Panc1 (cell line): Measurements from ENCODE around the gene FOXN1. TPM values are rescaled to one million over a fixed set of nuclear protein-coding genes. Genes with fewer than 3 reads are reported as not detected.

Experiments
- ATAC-seq: fragments of 200-7000 bp; cut with Tn5 transposase; 2 replicates; pipeline ENCODE4 v1.9.1; 2020; ENCODE audit warnings: mild to moderate bottlenecking, moderate library complexity
- BruUV-seq: library from RNA; stranded (reverse); fragments of 400-500 nt; replicated peaks from 2 replicates; lab custom pipeline; 2021; lab: Mats Ljungman, UMichigan
- CTCF ChIA-PET: fragments of 300-600 bp; sonication (Branson Sonifier 250); formaldehyde crosslinking; loops from one replicate; lab custom pipeline; 2022; ENCODE audit warnings: antibody characterized with exemption; lab: Charles Lee
- POLR2A ChIA-PET: fragments of 300-600 bp; sonication (Branson Sonifier 250); formaldehyde crosslinking; loops from one replicate; lab custom pipeline; 2022; ENCODE audit warnings: antibody characterized with exemption; lab: Charles Lee
- DNase-seq: peaks from one replicate; pipeline ENCODE4 v3.0.0-alpha.2; 2010; ENCODE audit warnings: low read depth, low spot score
- H3K27ac ChIP-seq: 2 replicates; pipeline ENCODE4 v1.5.1; 2011; ENCODE audit warnings: mild to moderate bottlenecking, low read length, inconsistent platforms
- H3K27me3 ChIP-seq: fragments of 200-500 bp; sonication (Bioruptor generic); 2 replicates; pipeline ENCODE4 v1.6.0; 2014; ENCODE audit warnings: low read length, inconsistent platforms; ENCODE audit not compliant: control insufficient read depth, insufficient read depth
- H3K36me3 ChIP-seq: fragments of 200-500 bp; sonication (Bioruptor generic); 2 replicates; pipeline ENCODE4 v1.5.1; 2014; ENCODE audit warnings: inconsistent platforms, mild to moderate bottlenecking, low read length, moderate library complexity; ENCODE audit not compliant: control insufficient read depth, insufficient read depth
- H3K4me1 ChIP-seq: 2 replicates; pipeline ENCODE4 v1.5.1; 2011; ENCODE audit warnings: inconsistent platforms, mild to moderate bottlenecking, low read length, moderate library complexity; ENCODE audit not compliant: control insufficient read depth, insufficient read depth
- H3K4me3 ChIP-seq, 2 experiments: 2 replicates each; pipeline ENCODE4 v1.5.1; 2011 to 2012; ENCODE audit warnings: low read depth in 2 of 2, low read length in 2 of 2, mild to moderate bottlenecking in 2 of 2, inconsistent platforms in 1 of 2, moderate library complexity in 1 of 2
- H3K9me3 ChIP-seq: fragments of 200-500 bp; sonication (Bioruptor generic); 2 replicates; pipeline ENCODE4 v1.5.1; 2014; ENCODE audit warnings: low read depth, mild to moderate bottlenecking, inconsistent platforms, low read length, moderate library complexity; ENCODE audit not compliant: control insufficient read depth, insufficient read depth
- CTCF ChIP-seq: fragments of 450-650 bp; IDR thresholded peaks from 2 replicates; pipeline ENCODE4 v1.5.1; 2017; ENCODE audit warnings: mild to moderate bottlenecking
- POLR2AphosphoS5 ChIP-seq: IDR thresholded peaks from 2 replicates; pipeline ENCODE4 v1.6.1; 2012; ENCODE audit warnings: mild to moderate bottlenecking, low read depth, low read length, moderate library complexity
- SIN3A ChIP-seq: IDR thresholded peaks from 2 replicates; pipeline ENCODE4 v1.6.1; 2012; ENCODE audit warnings: low read depth, mild to moderate bottlenecking, low read length, moderate library complexity, borderline replicate concordance; ENCODE audit not compliant: insufficient read depth
- TCF7L2 ChIP-seq: IDR thresholded peaks from 2 replicates; pipeline ENCODE4 v1.6.1; 2011; ENCODE audit warnings: mild to moderate bottlenecking, low read depth, low read length, inconsistent platforms
- in situ Hi-C: cut with HindIII; loops from 2 replicates; pipeline ENCODE4 v1.10.0; 2016; ENCODE audit warnings: low sequenced_read_pairs, low pct_unique_long_range_greater_than_20kb
- intact Hi-C: fragments of 100-400 bp; cut with micrococcal nuclease; formaldehyde crosslinking; loops from one replicate; pipeline ENCODE4 v1.10.0; 2022; ENCODE audit not compliant: unreplicated experiment
- total RNA-seq: library from RNA; stranded (reverse); gene quantifications from one replicate; pipeline ENCODE4 v1.2.1, GENCODE V29; 2021; ENCODE audit not compliant: unreplicated experiment
- TF ChIP-seq, protein P1 (sequence below), 2 experiments: IDR thresholded peaks; 2 replicates each; pipeline ENCODE4 v1.6.1; 2011 to 2012; ENCODE audit warnings: low read depth in 2 of 2, control low read depth in 1 of 2, low read length in 1 of 2, mild to moderate bottlenecking in 1 of 2, moderate library complexity in 1 of 2; ENCODE audit not compliant: insufficient read depth in 1 of 2

Gene FOXN1
- total RNA-seq, 1 experiment from 2014 or later: not detected

- intact Hi-C loops (no loop called here), in situ Hi-C loops (no loop called here)
- TF ChIP-seq POLR2AphosphoS5 (no peak), SIN3A (no peak), CTCF (no peak), TCF7L2 (no peak)
- TF ChIP-seq, protein P1, sequence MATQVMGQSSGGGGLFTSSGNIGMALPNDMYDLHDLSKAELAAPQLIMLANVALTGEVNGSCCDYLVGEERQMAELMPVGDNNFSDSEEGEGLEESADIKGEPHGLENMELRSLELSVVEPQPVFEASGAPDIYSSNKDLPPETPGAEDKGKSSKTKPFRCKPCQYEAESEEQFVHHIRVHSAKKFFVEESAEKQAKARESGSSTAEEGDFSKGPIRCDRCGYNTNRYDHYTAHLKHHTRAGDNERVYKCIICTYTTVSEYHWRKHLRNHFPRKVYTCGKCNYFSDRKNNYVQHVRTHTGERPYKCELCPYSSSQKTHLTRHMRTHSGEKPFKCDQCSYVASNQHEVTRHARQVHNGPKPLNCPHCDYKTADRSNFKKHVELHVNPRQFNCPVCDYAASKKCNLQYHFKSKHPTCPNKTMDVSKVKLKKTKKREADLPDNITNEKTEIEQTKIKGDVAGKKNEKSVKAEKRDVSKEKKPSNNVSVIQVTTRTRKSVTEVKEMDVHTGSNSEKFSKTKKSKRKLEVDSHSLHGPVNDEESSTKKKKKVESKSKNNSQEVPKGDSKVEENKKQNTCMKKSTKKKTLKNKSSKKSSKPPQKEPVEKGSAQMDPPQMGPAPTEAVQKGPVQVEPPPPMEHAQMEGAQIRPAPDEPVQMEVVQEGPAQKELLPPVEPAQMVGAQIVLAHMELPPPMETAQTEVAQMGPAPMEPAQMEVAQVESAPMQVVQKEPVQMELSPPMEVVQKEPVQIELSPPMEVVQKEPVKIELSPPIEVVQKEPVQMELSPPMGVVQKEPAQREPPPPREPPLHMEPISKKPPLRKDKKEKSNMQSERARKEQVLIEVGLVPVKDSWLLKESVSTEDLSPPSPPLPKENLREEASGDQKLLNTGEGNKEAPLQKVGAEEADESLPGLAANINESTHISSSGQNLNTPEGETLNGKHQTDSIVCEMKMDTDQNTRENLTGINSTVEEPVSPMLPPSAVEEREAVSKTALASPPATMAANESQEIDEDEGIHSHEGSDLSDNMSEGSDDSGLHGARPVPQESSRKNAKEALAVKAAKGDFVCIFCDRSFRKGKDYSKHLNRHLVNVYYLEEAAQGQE (IDR thresholded peaks at IDR 0.05; ENCODE audit: insufficient read depth in 1 of 2, low read depth in 2 of 2, low read length in 1 of 2): no peak
- Histone ChIP-seq H3K36me3 (no peaks in the 10 kb centered on the region), H3K27ac (no peak overlapping the region), H3K9me3 (no peaks in the 10 kb centered on the region), H3K27me3 (no peaks in the 10 kb centered on the region), H3K4me3 (no peak overlapping the region), H3K4me1 (no peaks in the 10 kb centered on the region)
- POLR2A ChIA-PET: interaction anchor here (0.5 kb wide), 1 partner anchor 9 kb away, joined by 3 read pairs; no protein-coding TSS in a partner anchor
- no peak for DNase-seq
- CTCF ChIA-PET: no interaction called here
- ATAC-seq: no peak
- BruUV-seq: no TSS peak
Measured at GRCh38 chr17:28477928-28478327, 28.2 kb upstream of the FOXN1 start.

DNA sequence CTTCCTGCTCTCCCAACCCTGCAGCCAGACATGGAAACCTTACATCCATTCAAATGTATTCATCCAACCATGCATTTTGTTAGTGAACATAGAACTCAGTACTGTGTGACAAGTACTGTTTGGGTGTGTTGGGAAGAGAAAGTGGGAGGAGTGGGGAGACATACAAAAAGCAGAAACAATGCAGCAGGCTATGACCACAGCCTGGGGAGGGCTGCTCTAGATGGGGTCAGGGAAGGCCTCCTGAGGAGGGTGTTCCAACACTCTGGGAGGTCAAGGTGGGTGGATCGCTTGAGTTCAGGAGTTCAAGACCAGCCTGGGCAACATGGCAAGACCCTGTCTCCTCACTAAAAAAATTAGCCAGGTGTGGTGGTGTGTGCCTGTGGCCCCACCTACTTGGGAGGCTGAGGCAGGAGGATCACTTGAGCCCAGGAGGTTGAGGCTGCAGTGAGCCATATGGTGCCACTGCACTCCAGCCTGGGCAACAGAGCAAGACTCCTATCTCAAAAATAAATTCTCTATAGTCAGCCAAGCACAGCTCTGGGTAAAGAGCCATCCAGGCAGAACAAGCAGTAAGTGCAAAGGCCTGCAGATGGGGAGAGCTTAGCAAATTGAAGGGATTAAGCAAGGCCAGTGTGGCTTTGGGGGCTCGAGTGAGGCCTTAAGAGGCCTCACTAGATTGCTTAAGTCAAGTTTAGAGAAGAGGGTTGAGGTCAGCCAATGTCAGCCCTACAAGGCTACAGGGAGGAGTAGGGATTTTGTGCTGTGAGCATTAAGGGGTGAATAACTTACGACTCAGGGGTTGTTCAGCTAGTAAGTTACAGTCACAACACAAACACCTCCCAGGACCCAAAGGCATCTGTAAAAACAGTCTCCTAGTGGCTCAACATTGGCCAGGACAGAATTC, 27.2 kb upstream of the FOXN1 start:
- no peak overlapping the region for H3K4me3 ChIP-seq
- H3K9me3 ChIP-seq: no peaks in the 10 kb centered on the region
- CTCF ChIA-PET: no interaction called here
- H3K27me3 ChIP-seq: no peaks in the 10 kb centered on the region
- no peak overlapping the region for H3K27ac ChIP-seq
- DNase-seq: no peak
- H3K4me1 ChIP-seq: no peaks in the 10 kb centered on the region
- no peaks in the 10 kb centered on the region for H3K36me3 ChIP-seq
- POLR2A ChIA-PET: interaction anchor here (0.5 kb wide), 1 partner anchor 10 kb away, joined by 3 read pairs; no protein-coding TSS in a partner anchor
- no TSS peak for BruUV-seq
- intact Hi-C loops (no loop called here), in situ Hi-C loops (no loop called here)
- TF ChIP-seq CTCF (no peak), POLR2AphosphoS5 (no peak), SIN3A (no peak), TCF7L2 (no peak)
- TF ChIP-seq, protein P1 (IDR thresholded peaks at IDR 0.05; ENCODE audit: insufficient read depth in 1 of 2, low read depth in 2 of 2, low read length in 1 of 2): no peak
- ATAC-seq: no peak
